Vagina (tissue), 2 donors: Measurements from ENCODE around the gene VPS25. TPM values are rescaled to one million over a fixed set of nuclear protein-coding genes. Genes with fewer than 3 reads are reported as not detected.

Experiments
- DNase-seq, 2 donors: peaks; one replicate each; pipeline ENCODE4 v3.0.0-alpha.2; 2017; ENCODE audit errors: extremely low spot score in 2 of 2
- H3K27ac ChIP-seq: fragments of 200-600 bp; sonication (generic); one replicate; pipeline ENCODE4 v1.5.1; 2019
- H3K27me3 ChIP-seq: fragments of 200-600 bp; sonication (generic); one replicate; pipeline ENCODE4 v1.5.1; 2019
- H3K36me3 ChIP-seq, 2 donors: fragments of 200-600 bp; sonication (generic); one replicate each; pipeline ENCODE4 v1.5.1; 2017 to 2019
- H3K4me1 ChIP-seq: fragments of 200-600 bp; sonication (generic); one replicate; pipeline ENCODE4 v1.5.1; 2019
- H3K4me3 ChIP-seq, 2 donors: fragments of 200-600 bp; sonication (generic); 1 replicate in 1 of 2; 2 replicates in 1 of 2; pipeline ENCODE4 v1.5.1; 2016 to 2019
- H3K9me3 ChIP-seq: fragments of 200-600 bp; sonication (generic); one replicate; pipeline ENCODE4 v1.5.1; 2019
- CTCF ChIP-seq, 3 experiments: fragments of 450-650 bp in 2 of 3; fragments of 200-600 bp in 1 of 3; sonication (generic) in 1 of 3; IDR thresholded peaks; one replicate each; pipeline ENCODE4 v1.5.1; 2017 to 2019; ENCODE audit warnings: antibody characterized with exemption in 3 of 3, mild to moderate bottlenecking in 2 of 3, moderate library complexity in 2 of 3
- POLR2A ChIP-seq, 2 donors: fragments of 450-650 bp; IDR thresholded peaks; one replicate each; pipeline ENCODE4 v1.6.1; 2017; ENCODE audit warnings: antibody characterized with exemption in 2 of 2, mild to moderate bottlenecking in 2 of 2, moderate library complexity in 2 of 2
- POLR2AphosphoS5 ChIP-seq, 2 donors: sonication (generic); formaldehyde crosslinking; IDR thresholded peaks; one replicate each; pipeline ENCODE4 v1.9.0; 2017; ENCODE audit warnings: antibody characterized with exemption in 2 of 2, mild to moderate bottlenecking in 2 of 2, low read depth in 1 of 2; ENCODE audit not compliant: insufficient read depth in 1 of 2
- intact Hi-C: fragments of 100-400 bp; cut with DNase I; formaldehyde crosslinking; loops from one replicate; pipeline ENCODE4 v1.15.1; 2023
- total RNA-seq: library from RNA; depleted of rRNA; stranded (reverse); fragments of >200 nt; gene quantifications from one replicate; pipeline ENCODE4 v1.2.3, GENCODE V29; 2016

The VPS25 gene
- total RNA-seq, 1 donor from 2014 or later: 28.2 TPM

GRCh38 chr17:42798383-42799380 is 25.4 kb downstream of the VPS25 start, which contains the start of the genes CNTD1 and COA3:
Gene CNTD1, plus strand, starts transcription at chr17:42798861. Its CDS starts 207 bp downstream, at chr17:42799068.
Gene COA3, minus strand, starts transcription at chr17:42798704. Its CDS starts 23 bp downstream, at chr17:42798681.
- peaks cover 31% of the 10 kb centered on the region for H3K4me1 ChIP-seq
- peak within 1 kb of the TSS; percentile 74 to 83 for H3K4me3 ChIP-seq
- TF ChIP-seq POLR2A (IDR thresholded peaks at IDR 0.05) (no peak), POLR2AphosphoS5 (IDR thresholded peaks at IDR 0.05; ENCODE audit: insufficient read depth in 1 of 2, low read depth in 1 of 2) (peak; percentile 55 to 75)
- no peaks in the 10 kb centered on the region for H3K9me3 ChIP-seq
- H3K27ac ChIP-seq: peak within 1 kb of the TSS; percentile 74
- no peak for DNase-seq
- intact Hi-C loops: no loop called here
- no peaks in the 10 kb centered on the region for H3K27me3 ChIP-seq
- H3K36me3 ChIP-seq: peaks cover 0 to 6% of the 10 kb centered on the region in 2 donors

GRCh38 chr17:42803074-42803883 is 30.0 kb downstream of the VPS25 start:
- Histone ChIP-seq H3K27me3 (no peaks in the 10 kb centered on the region), H3K27ac (no peak overlapping the region), H3K4me1 (peaks cover 5% of the 10 kb centered on the region), H3K9me3 (no peaks in the 10 kb centered on the region), H3K36me3 (no peaks in the 10 kb centered on the region), H3K4me3 (no peak overlapping the region)
- no peak for TF ChIP-seq POLR2A (IDR thresholded peaks at IDR 0.05)
- no peak for TF ChIP-seq CTCF (IDR thresholded peaks at IDR 0.05)
- TF ChIP-seq POLR2AphosphoS5 (IDR thresholded peaks at IDR 0.05; ENCODE audit: insufficient read depth in 1 of 2, low read depth in 1 of 2): no peak
- no peak for DNase-seq
- intact Hi-C loops: no loop called here

DNA sequence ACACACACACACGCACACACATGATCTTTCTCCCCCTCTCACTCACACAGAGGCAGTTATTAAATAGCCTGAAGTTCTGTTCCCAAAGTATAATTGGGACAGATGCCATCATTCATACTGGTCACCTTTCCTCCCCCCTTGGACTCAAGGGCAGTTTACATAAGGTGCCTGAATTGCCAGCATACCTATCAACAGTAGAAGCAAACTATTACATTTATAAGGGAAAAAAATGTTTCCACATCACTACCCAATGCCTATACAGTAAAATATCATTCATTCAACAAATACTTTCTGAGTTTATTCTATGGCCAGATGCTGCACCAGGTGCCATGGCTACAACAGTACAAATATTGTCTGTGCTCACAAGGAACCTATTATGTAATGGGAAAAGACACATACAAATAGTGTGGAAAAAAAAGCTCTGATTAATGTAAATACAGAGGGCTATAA is 31.7 kb downstream of the VPS25 start:
- no peaks in the 10 kb centered on the region for H3K4me1 ChIP-seq
- H3K9me3 ChIP-seq: no peaks in the 10 kb centered on the region
- H3K27me3 ChIP-seq: no peaks in the 10 kb centered on the region
- H3K27ac ChIP-seq: no peak overlapping the region
- DNase-seq: no peak
- no peak overlapping the region for H3K4me3 ChIP-seq
- TF ChIP-seq POLR2A (IDR thresholded peaks at IDR 0.05) (no peak), POLR2AphosphoS5 (IDR thresholded peaks at IDR 0.05; ENCODE audit: insufficient read depth in 1 of 2, low read depth in 1 of 2) (no peak), CTCF (IDR thresholded peaks at IDR 0.05) (no peak)
- intact Hi-C loops: no loop called here
- H3K36me3 ChIP-seq: peaks cover 0 to 9% of the 10 kb centered on the region in 2 donors

DNA sequence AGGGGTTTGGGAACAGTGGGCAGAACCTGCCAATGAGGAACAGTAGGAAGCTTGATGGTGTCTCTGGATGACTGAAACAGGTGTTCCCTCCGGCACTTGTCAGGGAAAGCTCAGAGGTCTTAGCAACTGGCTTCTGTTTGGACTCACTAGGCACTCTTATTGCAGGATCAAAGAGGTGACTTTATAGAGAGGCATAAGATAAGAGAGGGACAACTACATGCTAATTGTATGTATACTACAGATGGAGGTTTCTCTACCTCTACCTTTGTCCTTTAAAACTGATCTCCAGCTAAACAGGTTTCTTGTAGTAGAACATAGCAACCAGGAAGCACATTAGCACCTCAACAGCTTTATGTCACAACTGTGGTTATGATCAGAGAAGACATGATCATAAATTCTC is 33.0 kb downstream of the VPS25 start:
- no peaks in the 10 kb centered on the region for H3K9me3 ChIP-seq
- H3K36me3 ChIP-seq: peaks cover 0 to 22% of the 10 kb centered on the region in 2 donors
- TF ChIP-seq POLR2AphosphoS5 (IDR thresholded peaks at IDR 0.05; ENCODE audit: insufficient read depth in 1 of 2, low read depth in 1 of 2) (no peak), CTCF (IDR thresholded peaks at IDR 0.05) (no peak), POLR2A (IDR thresholded peaks at IDR 0.05) (no peak)
- H3K4me3 ChIP-seq: no peak overlapping the region
- intact Hi-C loops: no loop called here
- no peaks in the 10 kb centered on the region for H3K4me1 ChIP-seq
- no peak for DNase-seq
- H3K27ac ChIP-seq: no peak overlapping the region
- no peaks in the 10 kb centered on the region for H3K27me3 ChIP-seq

- H3K4me1 ChIP-seq: no peaks in the 10 kb centered on the region
- intact Hi-C loops: no loop called here
Observed at GRCh38 chr17:42809250-42809649, 36.0 kb downstream of the VPS25 start.

More at GRCh38 chr17:42809250-42809649, 36.0 kb downstream of the VPS25 start:
- peaks cover 0 to 41% of the 10 kb centered on the region in 2 donors for H3K36me3 ChIP-seq
- no peak overlapping the region for H3K27ac ChIP-seq
- TF ChIP-seq CTCF (IDR thresholded peaks at IDR 0.05) (no peak), POLR2A (IDR thresholded peaks at IDR 0.05) (no peak), POLR2AphosphoS5 (IDR thresholded peaks at IDR 0.05; ENCODE audit: insufficient read depth in 1 of 2, low read depth in 1 of 2) (no peak)
- no peaks in the 10 kb centered on the region for H3K9me3 ChIP-seq
- no peak overlapping the region for H3K4me3 ChIP-seq
- H3K27me3 ChIP-seq: no peaks in the 10 kb centered on the region
- DNase-seq: no peak
